PC-3 (cell line): ENCODE measurements around the gene PJVK. TPM values are rescaled to one million over a fixed set of nuclear protein-coding genes. Genes with fewer than 3 reads are reported as not detected.

Experiments
- ATAC-seq: fragments of 200-7000 bp; cut with Tn5 transposase; 2 replicates; pipeline ENCODE4 v1.9.1; 2020; ENCODE audit warnings: mild to moderate bottlenecking, moderate library complexity
- BruUV-seq: library from RNA; stranded (reverse); fragments of 400-500 nt; replicated peaks from 2 replicates; lab custom pipeline; 2021; lab: Mats Ljungman, UMichigan
- CTCF ChIA-PET: fragments of 300-600 bp; sonication (Branson Sonifier 250); formaldehyde crosslinking; loops from one replicate; lab custom pipeline; 2022; ENCODE audit warnings: antibody characterized with exemption; lab: Charles Lee
- POLR2A ChIA-PET: fragments of 300-600 bp; sonication (Branson Sonifier 250); formaldehyde crosslinking; loops from one replicate; lab custom pipeline; 2022; ENCODE audit warnings: antibody characterized with exemption; ENCODE audit not compliant: unreplicated experiment; lab: Charles Lee
- DNase-seq: peaks from one replicate; pipeline ENCODE4 v3.0.0-alpha.2; 2015
- H2AFZ ChIP-seq: fragments of 300-600 bp; sonication (generic); 2 replicates; pipeline ENCODE4 v1.6.0; 2016; ENCODE audit warnings: antibody characterized with exemption, low read length
- H3F3A ChIP-seq: fragments of 300-600 bp; sonication (generic); one replicate; pipeline ENCODE4 v1.6.0; 2017; ENCODE audit warnings: antibody characterized with exemption, low read length, control low read depth, mild to moderate bottlenecking; ENCODE audit not compliant: unreplicated experiment
- H3K27ac ChIP-seq: fragments of 300-600 bp; sonication (generic); 2 replicates; pipeline ENCODE4 v1.5.1; 2016; ENCODE audit warnings: mild to moderate bottlenecking, low read length
- H3K27me3 ChIP-seq: fragments of 300-600 bp; sonication (generic); 2 replicates; pipeline ENCODE4 v1.6.1; 2016; ENCODE audit warnings: low read length, mixed read lengths
- H3K36me3 ChIP-seq: fragments of 300-600 bp; sonication (generic); 2 replicates; pipeline ENCODE4 v1.6.1; 2016; ENCODE audit warnings: low read depth, mixed run types, low read length, mixed read lengths
- H3K4me1 ChIP-seq: fragments of 300-600 bp; sonication (generic); 2 replicates; pipeline ENCODE4 v1.5.1; 2016; ENCODE audit warnings: low read length; ENCODE audit not compliant: insufficient read depth
- H3K4me2 ChIP-seq: fragments of 300-600 bp; sonication (generic); 2 replicates; pipeline ENCODE4 v1.6.0; 2016; ENCODE audit warnings: low read length
- H3K4me3 ChIP-seq: fragments of 300-600 bp; sonication (generic); 2 replicates; pipeline ENCODE4 v1.5.1; 2016; ENCODE audit warnings: mild to moderate bottlenecking, low read length, mixed read lengths
- H3K79me2 ChIP-seq: fragments of 300-600 bp; sonication (generic); 2 replicates; pipeline ENCODE4 v1.6.1; 2017; ENCODE audit warnings: low read length, mixed read lengths
- H3K9ac ChIP-seq: fragments of 300-600 bp; sonication (generic); 2 replicates; pipeline ENCODE4 v1.6.0; 2016; ENCODE audit warnings: mild to moderate bottlenecking, low read length
- H3K9me2 ChIP-seq: fragments of 300-600 bp; sonication (generic); replicated peaks from 2 replicates; pipeline ENCODE4 v1.6.1; 2016; ENCODE audit warnings: mixed run types, low read length, mixed read lengths
- H3K9me3 ChIP-seq: fragments of 300-600 bp; sonication (generic); 2 replicates; pipeline ENCODE4 v1.6.1; 2016; ENCODE audit warnings: low read length, mixed read lengths
- H4K20me1 ChIP-seq: fragments of 300-600 bp; sonication (generic); 2 replicates; pipeline ENCODE4 v1.6.1; 2016; ENCODE audit warnings: low read length, mixed read lengths
- EZH2 ChIP-seq: fragments of 300-600 bp; sonication (generic); IDR thresholded peaks from one replicate; pipeline ENCODE4 v1.6.1; 2017; ENCODE audit warnings: antibody characterized with exemption, mild to moderate bottlenecking, low read length; ENCODE audit not compliant: unreplicated experiment
- EZH2phosphoT487 ChIP-seq: fragments of 300-600 bp; sonication (generic); IDR thresholded peaks from 2 replicates; pipeline ENCODE4 v1.6.1; 2018; ENCODE audit warnings: mild to moderate bottlenecking, antibody characterized with exemption, low read length, borderline replicate concordance
- intact Hi-C: fragments of 100-400 bp; cut with micrococcal nuclease; formaldehyde crosslinking; loops from 2 replicates; pipeline ENCODE4 v1.9.0; 2023
- total RNA-seq: library from RNA; depleted of rRNA; stranded (reverse); fragments of >200 nt; gene quantifications from 2 replicates; pipeline ENCODE4 v1.2.3, GENCODE V29; 2014
- TF ChIP-seq, protein P1 (sequence below): fragments of 300-600 bp; sonication (generic); conservative IDR thresholded peaks from 2 replicates; pipeline ENCODE4 v1.5.1; 2017; ENCODE audit warnings: antibody characterized with exemption, low read depth, mild to moderate bottlenecking, low read length

Gene PJVK
- total RNA-seq, 1 experiment from 2014 or later = 0.87 TPM

DNA sequence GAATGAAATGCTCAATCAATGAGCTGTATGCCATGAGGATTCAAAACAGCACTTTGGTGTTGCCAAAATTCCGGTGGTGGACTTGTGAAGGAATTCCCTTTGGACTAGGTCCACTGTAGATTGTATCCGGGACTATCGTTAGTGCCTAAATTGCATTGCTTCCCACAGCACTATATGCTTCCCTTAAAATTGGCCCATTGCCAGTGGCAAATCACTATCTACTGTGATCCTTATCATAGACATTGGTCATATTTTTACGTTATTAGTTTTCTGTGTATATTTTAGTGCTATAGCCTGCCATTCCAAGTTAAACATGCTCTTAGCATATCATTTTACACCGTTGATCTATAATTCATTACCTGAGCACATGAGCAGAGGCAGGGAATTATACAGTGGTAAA, 1.7 kb downstream of the PJVK start:
- no TSS peak for BruUV-seq
- H4K20me1 ChIP-seq = peaks cover 16% of the 10 kb centered on the region; the same call in 1 of the 2 replicates
- TF ChIP-seq, protein P1, sequence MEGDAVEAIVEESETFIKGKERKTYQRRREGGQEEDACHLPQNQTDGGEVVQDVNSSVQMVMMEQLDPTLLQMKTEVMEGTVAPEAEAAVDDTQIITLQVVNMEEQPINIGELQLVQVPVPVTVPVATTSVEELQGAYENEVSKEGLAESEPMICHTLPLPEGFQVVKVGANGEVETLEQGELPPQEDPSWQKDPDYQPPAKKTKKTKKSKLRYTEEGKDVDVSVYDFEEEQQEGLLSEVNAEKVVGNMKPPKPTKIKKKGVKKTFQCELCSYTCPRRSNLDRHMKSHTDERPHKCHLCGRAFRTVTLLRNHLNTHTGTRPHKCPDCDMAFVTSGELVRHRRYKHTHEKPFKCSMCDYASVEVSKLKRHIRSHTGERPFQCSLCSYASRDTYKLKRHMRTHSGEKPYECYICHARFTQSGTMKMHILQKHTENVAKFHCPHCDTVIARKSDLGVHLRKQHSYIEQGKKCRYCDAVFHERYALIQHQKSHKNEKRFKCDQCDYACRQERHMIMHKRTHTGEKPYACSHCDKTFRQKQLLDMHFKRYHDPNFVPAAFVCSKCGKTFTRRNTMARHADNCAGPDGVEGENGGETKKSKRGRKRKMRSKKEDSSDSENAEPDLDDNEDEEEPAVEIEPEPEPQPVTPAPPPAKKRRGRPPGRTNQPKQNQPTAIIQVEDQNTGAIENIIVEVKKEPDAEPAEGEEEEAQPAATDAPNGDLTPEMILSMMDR = no peak
- TF ChIP-seq EZH2phosphoT487 (no peak), EZH2 (no peak)
- H3K9ac ChIP-seq = no peak overlapping the region
- H3K4me3 ChIP-seq = no peak overlapping the region
- no peaks in the 10 kb centered on the region for H3K9me3 ChIP-seq
- H2AFZ ChIP-seq = no peak overlapping the region
- no peaks in the 10 kb centered on the region; the same call in 1 of the 2 replicates for H3K36me3 ChIP-seq
- no peaks in the 10 kb centered on the region for H3K27me3 ChIP-seq
- no peak for ATAC-seq
- no peaks in the 10 kb centered on the region for H3K9me2 ChIP-seq
- no peak overlapping the region for H3K4me2 ChIP-seq
- intact Hi-C loops = no loop called here
- H3K79me2 ChIP-seq = peaks cover 26% of the 10 kb centered on the region
- POLR2A ChIA-PET = no interaction called here
- DNase-seq = no peak
- no peaks in the 10 kb centered on the region for H3F3A ChIP-seq
- H3K27ac ChIP-seq = no peak overlapping the region
- CTCF ChIA-PET = no interaction called here
- peaks cover 19% of the 10 kb centered on the region for H3K4me1 ChIP-seq

DNA sequence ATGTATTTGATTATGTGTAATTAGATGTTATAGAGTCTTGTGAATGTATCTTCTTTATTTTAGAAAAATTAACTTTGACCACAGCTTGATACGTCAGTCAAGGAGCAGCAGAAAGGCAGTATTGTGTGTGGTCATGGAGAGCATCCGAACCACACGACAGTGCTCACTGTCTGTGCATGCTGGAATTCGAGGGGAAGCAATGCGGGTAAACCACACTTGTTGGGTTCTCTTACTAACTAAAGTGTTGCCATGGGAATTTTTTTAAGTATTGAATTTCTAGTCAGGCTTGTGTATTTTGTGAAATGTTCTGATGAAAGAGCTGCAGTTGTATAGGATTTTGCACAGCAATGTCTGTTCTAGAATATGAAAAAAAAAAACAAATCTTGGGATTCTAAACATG, 4.8 kb downstream of the PJVK start:
- intact Hi-C loops = no loop called here
- H3K27ac ChIP-seq = no peak overlapping the region
- DNase-seq (no peak), ATAC-seq (no peak)
- H3K4me1 ChIP-seq = peaks cover 7% of the 10 kb centered on the region
- no peak overlapping the region for H3K9ac ChIP-seq
- ChIA-PET POLR2A (no interaction called here), CTCF (no interaction called here)
- no peaks in the 10 kb centered on the region for H3K27me3 ChIP-seq
- no peaks in the 10 kb centered on the region for H3K9me2 ChIP-seq
- BruUV-seq = no TSS peak
- no peaks in the 10 kb centered on the region for H3K79me2 ChIP-seq
- H2AFZ ChIP-seq = no peak overlapping the region
- H3K4me3 ChIP-seq = no peak overlapping the region
- no peaks in the 10 kb centered on the region for H3F3A ChIP-seq
- H3K9me3 ChIP-seq = no peaks in the 10 kb centered on the region
- H3K4me2 ChIP-seq = no peak overlapping the region
- no peaks in the 10 kb centered on the region for H3K36me3 ChIP-seq
- H4K20me1 ChIP-seq = no peaks in the 10 kb centered on the region
- TF ChIP-seq EZH2phosphoT487 (no peak), EZH2 (no peak)
- TF ChIP-seq, protein P1 = no peak

DNA sequence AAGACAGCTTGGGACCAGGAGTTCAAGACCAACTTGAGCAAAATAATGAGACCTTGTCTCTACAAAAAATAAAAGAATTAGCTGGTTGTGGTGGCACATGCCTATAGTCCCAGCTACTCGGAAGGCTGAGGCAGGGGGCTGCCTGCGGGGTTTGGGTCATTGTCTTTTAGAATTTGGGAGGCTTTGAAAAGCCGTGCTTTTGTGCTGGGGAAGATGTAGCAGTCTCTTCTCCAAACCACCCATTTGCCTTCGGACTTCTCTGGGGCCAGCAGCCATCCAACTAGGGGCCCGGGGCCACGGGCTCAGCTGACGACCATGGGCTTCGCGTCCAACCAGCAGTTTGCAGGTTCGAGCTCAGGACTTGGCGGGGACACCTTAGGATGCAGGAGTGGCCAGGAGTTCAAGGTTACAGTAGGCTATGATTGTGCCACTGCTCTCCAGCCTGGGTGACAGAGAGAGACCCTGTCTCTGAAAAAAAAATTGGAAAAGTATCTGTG, 6.3 kb downstream of the PJVK start:
- Histone ChIP-seq H3K36me3 (no peaks in the 10 kb centered on the region), H3K4me3 (no peak overlapping the region), H3K4me2 (no peak overlapping the region), H3K79me2 (no peaks in the 10 kb centered on the region), H4K20me1 (no peaks in the 10 kb centered on the region), H3K4me1 (no peaks in the 10 kb centered on the region), H3F3A (no peaks in the 10 kb centered on the region), H2AFZ (no peak overlapping the region), H3K9me2 (no peaks in the 10 kb centered on the region), H3K9me3 (no peaks in the 10 kb centered on the region), H3K27me3 (no peaks in the 10 kb centered on the region), H3K27ac (no peak overlapping the region), H3K9ac (no peak overlapping the region)
- ChIA-PET POLR2A (interaction anchor here (0.6 kb wide), 1 partner anchor 25 kb away, joined by 4 read pairs; no protein-coding TSS in a partner anchor), CTCF (no interaction called here)
- intact Hi-C loops = no loop called here
- BruUV-seq = no TSS peak
- DNase-seq = no peak
- no peak for TF ChIP-seq EZH2
- TF ChIP-seq EZH2phosphoT487 = no peak
- TF ChIP-seq, protein P1 = no peak
- ATAC-seq = no peak
